CD4-positive, alpha-beta T cell treated with Interleukin-21 for 1 hour (primary cell): ENCODE measurements around the gene DGKD.

Source experiments
- DNase-seq: peaks from one replicate; pipeline ENCODE4 v3.0.0-alpha.2; 2020

DGKD gene

GRCh38 chr2:233433029-233433428 is 78.7 kb downstream of the DGKD start:
- no peak for DNase-seq

GRCh38 chr2:233433794-233434193 is 79.5 kb downstream of the DGKD start:
- DNase-seq: no peak

GRCh38 chr2:233434666-233435330 is 80.5 kb downstream of the DGKD start:
- DNase-seq: no peak

- DNase-seq: no peak
These were observed 81.3 kb downstream of the DGKD start for GRCh38 chr2:233435436-233436190.

GRCh38 chr2:233436191-233436581 is 81.9 kb downstream of the DGKD start:
- no peak for DNase-seq

GRCh38 chr2:233436691-233437438 is 82.6 kb downstream of the DGKD start:
- DNase-seq: no peak

- DNase-seq: no peak
These were observed 83.2 kb downstream of the DGKD start for GRCh38 chr2:233437439-233437955.

GRCh38 chr2:233438573-233439147 is 84.4 kb downstream of the DGKD start:
- no peak for DNase-seq

GRCh38 chr2:233439191-233439590 is 84.9 kb downstream of the DGKD start:
- no peak for DNase-seq

GRCh38 chr2:233440314-233440713 is 86.0 kb downstream of the DGKD start:
- no peak for DNase-seq

- no peak for DNase-seq
These were observed 86.4 kb downstream of the DGKD start for GRCh38 chr2:233440714-233441113.

GRCh38 chr2:233441161-233442027 is 87.1 kb downstream of the DGKD start:
- no peak for DNase-seq

GRCh38 chr2:233442028-233442310 is 87.7 kb downstream of the DGKD start:
- DNase-seq: no peak

- peak; percentile 85 for DNase-seq
These were observed 89.4 kb downstream of the DGKD start for GRCh38 chr2:233443511-233444183.

- no peak for DNase-seq
These were observed 90.2 kb downstream of the DGKD start for GRCh38 chr2:233444501-233444900.

- DNase-seq: no peak
These were observed 91.0 kb downstream of the DGKD start for GRCh38 chr2:233445152-233445830.

- no peak for DNase-seq
These were observed 91.8 kb downstream of the DGKD start for GRCh38 chr2:233446121-233446520.

- no peak for DNase-seq
These were observed 92.5 kb downstream of the DGKD start for GRCh38 chr2:233446606-233447305.

GRCh38 chr2:233447506-233448219 is 93.4 kb downstream of the DGKD start:
- no peak for DNase-seq

GRCh38 chr2:233448220-233448559 is 93.9 kb downstream of the DGKD start:
- DNase-seq: no peak
